Body of pancreas (tissue), 4 donors: ENCODE results near the gene KIF1B.

Experiments used
- POLR2A ChIP-seq, 3 donors: fragments of 450-650 bp; IDR thresholded peaks; one replicate each; pipeline ENCODE4 v1.6.1; 2016; ENCODE audit warnings: antibody characterized with exemption in 3 of 3, mild to moderate bottlenecking in 2 of 3
- TF ChIP-seq, protein P1 (sequence below), 7 experiments: fragments of 450-650 bp in 4 of 7; fragments of 200-600 bp in 3 of 7; sonication (generic) in 3 of 7; IDR thresholded peaks; one replicate each; pipeline ENCODE4 v1.5.1; 2016 to 2019; ENCODE audit warnings: antibody characterized with exemption in 7 of 7

- TF ChIP-seq, protein P1, sequence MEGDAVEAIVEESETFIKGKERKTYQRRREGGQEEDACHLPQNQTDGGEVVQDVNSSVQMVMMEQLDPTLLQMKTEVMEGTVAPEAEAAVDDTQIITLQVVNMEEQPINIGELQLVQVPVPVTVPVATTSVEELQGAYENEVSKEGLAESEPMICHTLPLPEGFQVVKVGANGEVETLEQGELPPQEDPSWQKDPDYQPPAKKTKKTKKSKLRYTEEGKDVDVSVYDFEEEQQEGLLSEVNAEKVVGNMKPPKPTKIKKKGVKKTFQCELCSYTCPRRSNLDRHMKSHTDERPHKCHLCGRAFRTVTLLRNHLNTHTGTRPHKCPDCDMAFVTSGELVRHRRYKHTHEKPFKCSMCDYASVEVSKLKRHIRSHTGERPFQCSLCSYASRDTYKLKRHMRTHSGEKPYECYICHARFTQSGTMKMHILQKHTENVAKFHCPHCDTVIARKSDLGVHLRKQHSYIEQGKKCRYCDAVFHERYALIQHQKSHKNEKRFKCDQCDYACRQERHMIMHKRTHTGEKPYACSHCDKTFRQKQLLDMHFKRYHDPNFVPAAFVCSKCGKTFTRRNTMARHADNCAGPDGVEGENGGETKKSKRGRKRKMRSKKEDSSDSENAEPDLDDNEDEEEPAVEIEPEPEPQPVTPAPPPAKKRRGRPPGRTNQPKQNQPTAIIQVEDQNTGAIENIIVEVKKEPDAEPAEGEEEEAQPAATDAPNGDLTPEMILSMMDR (IDR thresholded peaks at IDR 0.05) = no peak
- no peak for TF ChIP-seq POLR2A (IDR thresholded peaks at IDR 0.05)
Measured at GRCh38 chr1:10192263-10192662, 18.1 kb upstream of the KIF1B start.
